ENCODE data around the gene ZBED3. TPM values are rescaled to one million over a fixed set of nuclear protein-coding genes. Genes with fewer than 3 reads are reported as not detected.
A peak's percentile ranks its signal among the peaks of the same experiment; 100 is the strongest.

The ZBED3 gene
- total RNA-seq, 1 experiment from 2014 or later, result 14.8 TPM

DNA sequence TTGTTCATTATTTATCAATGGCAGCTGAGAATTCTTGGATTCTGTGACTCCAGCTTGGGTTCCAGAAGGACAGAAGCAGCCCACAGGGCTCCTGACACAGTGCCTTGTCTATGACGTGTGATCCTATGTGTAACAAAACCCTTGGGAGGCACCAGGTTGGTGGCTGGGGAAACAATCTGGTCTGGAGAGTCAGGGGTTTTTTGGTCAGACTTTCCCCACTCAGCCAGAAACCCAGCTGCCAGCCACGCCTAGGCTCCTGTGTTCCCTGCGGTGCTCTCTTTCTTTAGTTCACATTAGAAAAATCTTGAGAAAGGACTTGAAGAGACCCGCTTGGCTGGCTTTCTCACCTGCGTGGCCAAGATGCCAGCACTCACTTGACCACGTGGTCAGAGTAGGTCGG lies 15.5 kb upstream of the ZBED3 start:
- BruUV-seq (replicated peaks), result no TSS peak
- ChIA-PET POLR2A (interaction anchor here (2.4 kb wide), 1 partner anchor 16 kb away, joined by 7 read pairs; no protein-coding TSS in a partner anchor), CTCF (interaction anchor here (1.1 kb wide), 1 partner anchor 137 kb away, joined by 5 read pairs; no protein-coding TSS in a partner anchor)
- H3K36me3 Mint-ChIP-seq (ENCODE audit: insufficient read depth, unreplicated experiment), result no peaks in the 10 kb centered on the region
- H3K9me3 Mint-ChIP-seq (ENCODE audit: unreplicated experiment), result no peaks in the 10 kb centered on the region
- DNase-seq (ENCODE audit: unreplicated experiment), result no peak
- no peaks in the 10 kb centered on the region for H3K27me3 Mint-ChIP-seq (ENCODE audit: insufficient read depth, unreplicated experiment)
- peaks cover 7% of the 10 kb centered on the region for H3K4me1 Mint-ChIP-seq (ENCODE audit: insufficient read depth, unreplicated experiment)
- no peak overlapping the region for H3K4me3 Mint-ChIP-seq (ENCODE audit: unreplicated experiment)
- intact Hi-C loops (cut with micrococcal nuclease), result no loop called here
- H3K27ac Mint-ChIP-seq (ENCODE audit: low read depth, unreplicated experiment), result no peak overlapping the region
- TF ChIP-seq CTCF (IDR thresholded peaks at IDR 0.05; ENCODE audit: unreplicated experiment), result no peak

GRCh38 chr5:77101298-77101697 lies 14.2 kb upstream of the ZBED3 start:
- TF ChIP-seq CTCF (IDR thresholded peaks at IDR 0.05; ENCODE audit: unreplicated experiment), result no peak
- Mint-ChIP-seq H3K27ac (ENCODE audit: low read depth, unreplicated experiment) (peak overlapping the region; percentile 3), H3K4me1 (ENCODE audit: insufficient read depth, unreplicated experiment) (peaks cover 7% of the 10 kb centered on the region), H3K36me3 (ENCODE audit: insufficient read depth, unreplicated experiment) (no peaks in the 10 kb centered on the region), H3K4me3 (ENCODE audit: unreplicated experiment) (no peak overlapping the region), H3K9me3 (ENCODE audit: unreplicated experiment) (no peaks in the 10 kb centered on the region), H3K27me3 (ENCODE audit: insufficient read depth, unreplicated experiment) (no peaks in the 10 kb centered on the region)
- ChIA-PET CTCF (interaction anchor here (1.1 to 1.6 kb wide), 2 partner anchors 43 to 138 kb away, joined by 5 to 7 read pairs; no protein-coding TSS in a partner anchor), POLR2A (interaction anchor here (0.6 to 2.4 kb wide), 4 partner anchors 14 to 71 kb away, joined by 3 to 9 read pairs (median 5); partner anchors contain the start of genes AGGF1 and ZBED3)
- no TSS peak for BruUV-seq (replicated peaks)
- peak; percentile 75 for DNase-seq (ENCODE audit: unreplicated experiment)
- intact Hi-C loops (cut with micrococcal nuclease), result no loop called here

DNA sequence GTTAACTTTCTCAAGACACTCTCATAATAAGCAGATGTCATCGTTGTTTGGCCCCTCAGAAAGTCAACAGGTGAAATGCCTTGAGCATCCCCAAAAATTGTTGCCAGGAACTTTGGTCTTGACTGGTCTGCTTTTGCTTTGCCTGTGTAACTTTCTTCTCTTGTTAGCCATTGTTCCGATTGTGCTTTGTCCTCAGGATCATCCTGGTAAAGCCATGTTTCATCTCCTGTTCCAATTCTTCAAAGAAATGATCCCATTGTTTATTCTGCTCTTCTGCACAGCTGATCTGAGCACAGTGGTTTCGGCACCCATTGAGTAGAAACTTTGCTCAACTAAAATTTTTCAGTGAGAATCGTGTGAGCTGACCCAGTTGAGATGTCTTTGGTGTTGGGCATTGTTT lies 8.1 kb upstream of the ZBED3 start:
- DNase-seq (ENCODE audit: unreplicated experiment), result no peak
- Mint-ChIP-seq H3K27ac (ENCODE audit: low read depth, unreplicated experiment) (no peak overlapping the region), H3K4me1 (ENCODE audit: insufficient read depth, unreplicated experiment) (no peaks in the 10 kb centered on the region), H3K4me3 (ENCODE audit: unreplicated experiment) (no peak overlapping the region), H3K9me3 (ENCODE audit: unreplicated experiment) (no peaks in the 10 kb centered on the region), H3K27me3 (ENCODE audit: insufficient read depth, unreplicated experiment) (no peaks in the 10 kb centered on the region), H3K36me3 (ENCODE audit: insufficient read depth, unreplicated experiment) (no peaks in the 10 kb centered on the region)
- intact Hi-C loops (cut with micrococcal nuclease), result no loop called here
- no TSS peak for BruUV-seq (replicated peaks)
- POLR2A ChIA-PET, result no interaction called here
- TF ChIP-seq CTCF (IDR thresholded peaks at IDR 0.05; ENCODE audit: unreplicated experiment), result no peak
- CTCF ChIA-PET, result interaction anchor here (0.6 kb wide), 2 partner anchors 9 to 65 kb away, joined by 3 read pairs; no protein-coding TSS in a partner anchor

DNA sequence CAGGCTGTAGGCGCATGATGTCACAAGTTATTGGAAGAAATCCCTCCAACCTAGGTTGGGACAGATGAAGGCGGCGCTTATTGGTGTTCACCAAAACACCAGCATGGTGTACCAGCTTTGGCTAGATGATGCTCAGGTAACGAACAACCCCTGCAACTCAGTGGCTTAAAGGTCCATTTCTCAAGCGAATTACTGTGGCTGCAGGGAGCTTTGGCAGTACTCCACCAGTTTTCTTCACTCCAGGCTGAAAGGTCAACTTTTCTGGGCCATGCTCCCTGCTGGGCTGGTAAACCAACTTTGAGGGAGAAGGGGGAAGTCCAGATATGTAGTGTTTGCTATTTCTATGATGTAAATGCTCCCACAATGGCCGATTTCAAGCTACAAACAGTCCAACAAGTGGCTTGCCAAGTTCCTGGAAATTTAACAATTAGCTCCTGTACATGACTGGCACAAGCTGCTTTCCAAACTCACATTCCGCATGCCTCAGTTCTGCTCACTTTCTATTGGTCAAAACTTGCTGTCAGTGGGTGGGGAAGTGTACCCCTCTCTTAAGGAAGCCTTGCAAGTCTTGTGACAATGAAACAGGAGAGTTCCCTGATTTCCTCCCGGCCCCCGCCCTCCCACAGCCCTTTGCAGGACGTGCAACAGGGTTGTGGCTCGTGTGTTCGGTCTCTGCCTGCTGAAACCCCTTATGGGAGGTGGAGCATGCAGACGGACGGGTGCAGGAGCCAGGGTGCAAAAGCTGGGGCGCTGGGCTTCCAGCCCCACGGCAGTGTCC lies 588 bp upstream of the ZBED3 start:
- H3K4me1 Mint-ChIP-seq (ENCODE audit: insufficient read depth, unreplicated experiment), result peaks cover 11% of the 10 kb centered on the region
- TF ChIP-seq CTCF (IDR thresholded peaks at IDR 0.05; ENCODE audit: unreplicated experiment), result no peak
- no TSS peak for BruUV-seq (replicated peaks)
- H3K36me3 Mint-ChIP-seq (ENCODE audit: insufficient read depth, unreplicated experiment), result peaks cover 12% of the 10 kb centered on the region
- POLR2A ChIA-PET, result interaction anchor here (0.6 to 2.6 kb wide), 11 partner anchors 10 to 404 kb away, joined by 3 to 17 read pairs (median 4); partner anchors contain the start of genes F2RL1 and WDR41
- peaks cover 1% of the 10 kb centered on the region for H3K9me3 Mint-ChIP-seq (ENCODE audit: unreplicated experiment)
- intact Hi-C loops (cut with micrococcal nuclease), result loop anchor here (2.0 to 5.0 kb wide), 3 partner anchors 45 to 405 kb away; partner anchors contain the start of gene WDR41
- peak overlapping the region; percentile 86 for H3K4me3 Mint-ChIP-seq (ENCODE audit: unreplicated experiment)
- H3K27me3 Mint-ChIP-seq (ENCODE audit: insufficient read depth, unreplicated experiment), result no peaks in the 10 kb centered on the region
- peak overlapping the region; percentile 83 for H3K27ac Mint-ChIP-seq (ENCODE audit: low read depth, unreplicated experiment)
- CTCF ChIA-PET, result interaction anchor here (0.6 to 3.0 kb wide), 6 partner anchors 10 to 405 kb away, joined by 3 to 16 read pairs (median 5); partner anchors contain the start of gene WDR41
- DNase-seq (ENCODE audit: unreplicated experiment), result no peak
